GM13977 (cell line): ENCODE results near the gene CEACAM4.
A peak's percentile ranks its signal among the peaks of the same experiment; 100 is the strongest.
"Not testable (repeated sequence)": the region's sequence is repeated elsewhere in the genome, so short reads cannot be mapped to it uniquely, and the experiment has no call there.

Experiments used
- DNase-seq: peaks from one replicate; pipeline ENCODE4 v3.0.0; 2012; ENCODE audit warnings: low spot score
- in situ Hi-C: fragments of 300-500 bp; cut with MboI; formaldehyde crosslinking; loops from one replicate; pipeline ENCODE4 v1.12.0; 2022; ENCODE audit warnings: low sequenced_read_pairs, low pct_unique_long_range_greater_than_20kb, mixed read lengths, inconsistent platforms; ENCODE audit not compliant: unreplicated experiment
- TF ChIP-seq, protein P1 (sequence below): IDR thresholded peaks from 2 replicates; pipeline ENCODE4 v1.5.1; 2012; ENCODE audit warnings: mild to moderate bottlenecking, control low read depth; ENCODE audit not compliant: insufficient read depth; ENCODE audit errors: extremely low read depth, missing control alignments

CEACAM4 gene

DNA sequence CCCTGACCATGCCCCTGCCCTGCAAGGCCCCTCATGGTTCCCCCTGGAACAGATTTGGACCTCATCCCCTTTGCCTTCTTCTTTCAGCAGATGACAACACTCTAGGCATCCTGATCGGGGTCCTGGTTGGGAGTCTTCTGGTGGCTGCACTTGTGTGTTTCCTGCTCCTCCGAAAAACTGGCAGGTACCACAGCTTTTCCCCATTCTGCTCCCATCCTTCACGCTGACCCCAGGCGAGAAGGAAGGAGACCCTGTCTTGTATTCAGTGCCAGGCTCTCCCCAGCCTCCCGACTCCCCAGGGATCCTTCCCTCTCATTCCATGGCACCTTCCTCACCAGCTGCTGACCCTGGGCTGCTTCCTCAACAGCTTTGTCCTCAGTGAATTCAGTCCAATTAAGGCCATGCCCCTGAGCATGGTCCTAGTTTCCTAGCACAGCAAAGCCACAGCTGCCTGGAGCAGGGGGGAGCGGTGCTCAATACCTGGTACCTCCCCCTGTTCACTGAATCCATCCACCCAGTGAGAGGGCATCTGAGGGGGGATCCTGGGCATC lies 42.5 kb downstream of the CEACAM4 start:
- DNase-seq: no peak
- TF ChIP-seq, protein P1, sequence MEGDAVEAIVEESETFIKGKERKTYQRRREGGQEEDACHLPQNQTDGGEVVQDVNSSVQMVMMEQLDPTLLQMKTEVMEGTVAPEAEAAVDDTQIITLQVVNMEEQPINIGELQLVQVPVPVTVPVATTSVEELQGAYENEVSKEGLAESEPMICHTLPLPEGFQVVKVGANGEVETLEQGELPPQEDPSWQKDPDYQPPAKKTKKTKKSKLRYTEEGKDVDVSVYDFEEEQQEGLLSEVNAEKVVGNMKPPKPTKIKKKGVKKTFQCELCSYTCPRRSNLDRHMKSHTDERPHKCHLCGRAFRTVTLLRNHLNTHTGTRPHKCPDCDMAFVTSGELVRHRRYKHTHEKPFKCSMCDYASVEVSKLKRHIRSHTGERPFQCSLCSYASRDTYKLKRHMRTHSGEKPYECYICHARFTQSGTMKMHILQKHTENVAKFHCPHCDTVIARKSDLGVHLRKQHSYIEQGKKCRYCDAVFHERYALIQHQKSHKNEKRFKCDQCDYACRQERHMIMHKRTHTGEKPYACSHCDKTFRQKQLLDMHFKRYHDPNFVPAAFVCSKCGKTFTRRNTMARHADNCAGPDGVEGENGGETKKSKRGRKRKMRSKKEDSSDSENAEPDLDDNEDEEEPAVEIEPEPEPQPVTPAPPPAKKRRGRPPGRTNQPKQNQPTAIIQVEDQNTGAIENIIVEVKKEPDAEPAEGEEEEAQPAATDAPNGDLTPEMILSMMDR: no peak
- in situ Hi-C loops: no loop called here

DNA sequence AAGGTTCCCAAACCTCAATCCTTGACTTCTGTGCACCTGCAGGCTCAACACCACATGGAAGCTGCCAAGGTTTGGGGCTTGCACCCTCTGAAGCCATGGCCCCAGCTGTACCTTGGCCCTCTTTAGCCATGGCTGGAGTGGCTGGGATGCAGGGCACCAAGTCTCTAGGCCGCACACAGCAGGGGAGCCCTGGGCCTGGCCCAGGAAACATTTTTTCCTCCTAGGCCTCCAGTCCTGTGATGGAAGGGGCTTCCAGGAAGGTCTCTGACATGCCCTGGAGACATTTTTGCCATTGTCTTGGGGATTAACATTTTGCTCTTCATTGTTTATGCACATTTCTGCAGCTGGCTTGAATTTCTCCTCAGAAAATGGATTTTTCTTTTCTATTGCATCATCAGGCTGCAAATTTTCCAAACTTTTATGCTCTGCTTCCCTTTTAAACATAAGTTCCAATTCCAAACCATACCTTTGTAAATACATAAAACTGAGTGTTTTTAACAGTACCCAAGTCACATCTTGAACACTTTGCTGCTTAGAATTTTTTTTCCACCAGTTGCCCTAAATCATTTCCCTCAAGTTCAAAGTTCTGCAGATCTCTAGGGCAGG lies 44.2 kb downstream of the CEACAM4 start:
- in situ Hi-C loops: not testable (repeated sequence)

DNA sequence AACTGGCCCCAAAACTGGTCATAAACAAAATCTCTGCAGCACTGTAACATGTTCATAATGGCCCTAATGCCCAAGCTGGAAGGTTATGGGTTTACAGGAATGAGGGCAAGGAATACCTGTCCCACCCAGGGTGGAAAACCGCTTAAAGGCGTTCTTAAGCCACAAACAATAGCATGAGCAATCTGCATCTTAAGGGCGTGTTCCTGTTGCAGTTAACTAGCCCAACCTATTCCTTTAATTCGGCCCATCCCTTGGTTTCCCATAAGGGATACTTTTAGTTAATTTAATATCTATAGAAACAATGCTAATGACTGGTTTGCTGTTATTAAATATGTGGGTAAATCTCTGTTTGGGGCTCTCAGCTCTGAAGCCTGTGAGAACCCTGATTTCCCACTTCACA lies 45.8 kb downstream of the CEACAM4 start:
- DNase-seq, in situ Hi-C loops: not testable (repeated sequence)

More for the DNA sequence above, 44.2 kb downstream of the CEACAM4 start:
- not testable (repeated sequence) for DNase-seq

DNA sequence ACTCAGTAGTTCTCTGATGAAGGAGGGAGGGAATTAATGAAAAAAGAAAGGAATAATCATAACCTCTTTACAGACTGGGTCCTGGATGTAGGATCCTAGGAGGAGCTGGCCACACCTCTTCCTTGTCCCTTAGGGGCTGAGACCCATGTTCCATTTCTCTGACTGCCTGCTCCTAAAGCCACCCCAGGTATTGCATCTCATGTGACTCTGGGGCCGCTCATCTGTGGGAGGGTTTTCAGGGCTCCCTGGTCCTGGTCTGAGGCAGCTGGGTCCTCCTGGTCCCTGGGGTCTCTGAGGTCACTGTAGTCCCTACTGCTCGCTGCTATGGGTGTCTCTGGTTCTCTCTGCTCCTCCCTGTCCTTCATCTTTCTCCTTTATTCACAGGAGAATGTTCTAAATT lies 48.0 kb downstream of the CEACAM4 start:
- in situ Hi-C loops: loop anchor here (10.0 kb wide), 1 partner anchor 134 kb away; the partner anchor contains the start of gene ERICH4
- no peak for DNase-seq
- TF ChIP-seq, protein P1: no peak

DNA sequence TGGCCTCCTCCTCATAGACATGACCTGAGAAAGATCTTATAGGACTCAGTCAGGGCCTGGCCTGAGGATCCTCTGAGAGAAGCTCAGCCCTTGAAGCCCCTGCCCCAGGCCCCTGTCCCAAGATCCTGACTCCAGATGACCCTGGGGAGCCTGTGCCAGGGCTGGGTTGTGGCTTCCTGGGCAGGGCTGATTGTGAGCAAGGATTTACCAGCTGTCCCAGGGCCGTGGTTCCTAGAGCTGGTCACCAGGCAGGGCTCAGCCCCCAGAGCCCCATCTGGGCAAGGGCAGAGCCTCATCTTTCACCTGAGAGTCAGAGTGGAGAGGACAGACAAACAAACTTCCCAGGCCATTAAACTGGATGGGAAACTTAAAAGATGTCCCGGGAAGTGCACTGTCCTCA lies 49.0 kb downstream of the CEACAM4 start:
- TF ChIP-seq, protein P1: no peak
- DNase-seq: no peak
- in situ Hi-C loops: loop anchor here (10.0 kb wide), 1 partner anchor 133 kb away; the partner anchor contains the start of gene ERICH4

DNA sequence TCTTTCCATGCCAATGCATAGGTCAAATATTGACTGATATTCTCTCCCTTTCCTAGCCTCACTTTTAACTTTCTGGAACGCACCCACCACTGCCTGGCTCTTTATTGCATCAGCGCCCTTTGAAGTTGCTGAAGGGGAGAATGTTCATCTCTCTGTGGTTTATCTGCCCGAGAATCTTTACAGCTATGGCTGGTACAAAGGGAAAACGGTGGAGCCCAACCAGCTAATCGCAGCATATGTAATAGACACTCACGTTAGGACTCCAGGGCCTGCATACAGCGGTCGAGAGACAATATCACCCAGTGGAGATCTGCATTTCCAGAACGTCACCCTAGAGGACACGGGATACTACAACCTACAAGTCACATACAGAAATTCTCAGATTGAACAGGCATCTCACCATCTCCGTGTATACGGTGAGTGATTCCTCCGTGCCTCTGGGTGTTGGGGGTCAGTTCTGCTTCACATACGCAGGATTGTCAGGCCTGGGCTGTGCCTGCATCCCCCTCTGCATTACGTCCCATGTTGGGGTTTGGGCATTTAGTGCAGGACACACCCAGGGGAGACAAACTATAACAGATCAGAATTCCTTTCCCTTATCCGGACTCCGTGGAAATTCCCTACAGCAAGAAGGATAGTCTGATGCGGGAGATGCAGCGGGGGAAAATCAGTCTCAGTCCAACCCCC lies 49.6 kb downstream of the CEACAM4 start:
- in situ Hi-C loops: loop anchor here (10.0 kb wide), 1 partner anchor 132 kb away; the partner anchor contains the start of gene ERICH4
- DNase-seq: no peak
- TF ChIP-seq, protein P1: no peak

DNA sequence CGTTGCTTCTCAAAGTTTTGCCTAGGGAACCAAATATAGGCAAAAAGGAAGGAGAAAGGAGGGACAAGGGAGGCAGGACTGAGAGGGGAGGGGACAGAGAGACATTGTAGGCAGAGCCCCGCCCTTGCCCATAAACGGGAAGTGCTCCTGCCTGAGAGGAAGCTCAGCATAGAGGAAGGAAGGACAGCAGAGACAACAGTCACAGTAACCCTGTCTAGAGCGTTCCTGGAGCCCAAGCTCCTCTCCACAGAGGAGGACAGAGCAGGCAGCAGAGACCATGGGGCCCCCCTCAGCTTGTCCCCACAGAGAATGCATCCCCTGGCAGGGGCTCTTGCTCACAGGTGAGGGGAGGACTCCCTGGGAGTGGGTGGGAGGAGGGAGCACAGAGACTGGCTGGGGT lies 50.9 kb downstream of the CEACAM4 start, which contains the start of gene CEACAM21:
Gene CEACAM21, plus strand, starts transcription at position 169 of the 400 bp plus-strand sequence. Its CDS starts 109 bp downstream, at position 278.
- in situ Hi-C loops: loop anchor here (10.0 kb wide), 1 partner anchor 131 kb away; the partner anchor contains the start of gene ERICH4
- peak; percentile 74 for DNase-seq
- TF ChIP-seq, protein P1: no peak
